Common myeloid progenitor, CD34-positive (primary cell): Measurements from ENCODE around the gene NDUFS6.

Source experiments
- CTCF ChIA-PET: fragments of 350-600 bp; sonication (Branson Sonifier 250); formaldehyde crosslinking; loops from one replicate; lab custom pipeline; 2021; ENCODE audit warnings: antibody characterized with exemption; lab: Charles Lee
- POLR2A ChIA-PET: fragments of 350-600 bp; sonication (Branson Sonifier 250); formaldehyde crosslinking; loops from one replicate; lab custom pipeline; 2021; ENCODE audit warnings: antibody characterized with exemption; lab: Charles Lee
- DNase-seq, 3 donors: peaks; one replicate each; pipeline versions ENCODE4 v3.0.0 to v3.0.0-alpha.2; 2013
- H3K27ac ChIP-seq, 2 experiments: 1 replicate in 1 of 2; 2 replicates in 1 of 2; pipeline ENCODE4 v1.7.0; 2013; ENCODE audit warnings: inconsistent platforms in 2 of 2, low read length in 2 of 2, mild to moderate bottlenecking in 2 of 2, low read depth in 1 of 2, moderate library complexity in 1 of 2; ENCODE audit not compliant: severe bottlenecking in 2 of 2, insufficient read depth in 1 of 2, poor library complexity in 1 of 2
- H3K27me3 ChIP-seq, 5 experiments: replicated peaks in 2 of 5; 1 replicate in 3 of 5; 2 replicates in 2 of 5; pipeline versions ENCODE4 v1.6.1 to v1.7.0; 2013; ENCODE audit warnings: low read length in 4 of 5, mild to moderate bottlenecking in 2 of 5, moderate library complexity in 2 of 5, inconsistent platforms in 1 of 5; ENCODE audit not compliant: insufficient read depth in 5 of 5, control insufficient read depth in 4 of 5
- H3K36me3 ChIP-seq, 4 experiments: 1 replicate in 2 of 4; 2 replicates in 2 of 4; pipeline versions ENCODE4 v1.6.1 to v1.7.0; 2013; ENCODE audit warnings: low read length in 3 of 4, control low read depth in 1 of 4, mild to moderate bottlenecking in 1 of 4; ENCODE audit not compliant: control insufficient read depth in 4 of 4, insufficient read depth in 4 of 4
- H3K4me1 ChIP-seq, 4 experiments: 1 replicate in 3 of 4; 2 replicates in 1 of 4; pipeline versions ENCODE4 v1.6.1 to v1.7.1; 2013; ENCODE audit warnings: low read length in 3 of 4, mild to moderate bottlenecking in 3 of 4, control low read depth in 1 of 4, inconsistent platforms in 1 of 4, moderate library complexity in 1 of 4; ENCODE audit not compliant: control insufficient read depth in 4 of 4, insufficient read depth in 4 of 4; ENCODE audit errors: control extremely low read depth in 1 of 4
- H3K4me3 ChIP-seq, 7 experiments: 1 replicate in 4 of 7; 2 replicates in 3 of 7; pipeline versions ENCODE4 v1.5.1 to v1.7.0; 2013; ENCODE audit warnings: mild to moderate bottlenecking in 7 of 7, low read length in 6 of 7, moderate library complexity in 6 of 7, inconsistent platforms in 2 of 7, low read depth in 2 of 7, control low read depth in 1 of 7; ENCODE audit not compliant: insufficient read depth in 4 of 7, control insufficient read depth in 1 of 7; ENCODE audit errors: extremely low read depth in 1 of 7
- H3K9me3 ChIP-seq, 5 experiments: 1 replicate in 4 of 5; 2 replicates in 1 of 5; pipeline versions ENCODE4 v1.6.1 to v1.7.1; 2013; ENCODE audit warnings: low read length in 4 of 5, mild to moderate bottlenecking in 2 of 5, inconsistent platforms in 1 of 5, low read depth in 1 of 5, moderate library complexity in 1 of 5; ENCODE audit not compliant: control insufficient read depth in 4 of 5, insufficient read depth in 2 of 5; ENCODE audit errors: control extremely low read depth in 1 of 5
- WGBS: methylation state at CpG from one replicate; pipeline ENCODE4 v1.1.5; 2013; ENCODE audit not compliant: insufficient coverage; 5-methylcytosine and 5-hydroxymethylcytosine counted together

Gene NDUFS6

DNA sequence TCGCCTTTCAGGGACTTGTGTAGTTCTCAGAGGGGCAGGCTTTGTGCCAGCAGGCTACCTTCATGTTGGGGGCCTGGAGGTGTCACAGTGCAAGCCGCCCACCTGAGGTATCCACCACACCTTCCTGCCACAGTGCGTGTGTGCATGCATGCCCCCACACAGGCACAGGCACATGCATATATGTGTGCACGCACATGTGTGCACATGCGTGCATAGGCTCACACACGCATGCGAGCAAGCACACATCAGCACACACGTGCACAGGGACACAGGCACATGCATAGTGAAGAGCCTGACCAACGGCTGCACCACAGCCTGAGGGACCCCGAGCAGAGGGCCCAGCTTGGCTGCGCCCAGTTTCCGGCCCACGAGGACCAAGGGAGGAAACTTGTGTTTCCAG lies 45.4 kb downstream of the NDUFS6 start:
- no peaks in the 10 kb centered on the region for H3K9me3 ChIP-seq
- peaks cover 0 to 5% (median 3%) of the 10 kb centered on the region in 4 experiments for H3K4me1 ChIP-seq
- H3K27ac ChIP-seq = no peak overlapping the region
- WGBS = 85% methylated on average over 13 of the region's 13 CpGs
- no peaks in the 10 kb centered on the region for H3K36me3 ChIP-seq
- H3K4me3 ChIP-seq = no peak overlapping the region
- POLR2A ChIA-PET = no interaction called here
- CTCF ChIA-PET = no interaction called here
- no peak for DNase-seq
- H3K27me3 ChIP-seq = peaks cover 0 to 80% (median 25%) of the 10 kb centered on the region in 5 experiments

DNA sequence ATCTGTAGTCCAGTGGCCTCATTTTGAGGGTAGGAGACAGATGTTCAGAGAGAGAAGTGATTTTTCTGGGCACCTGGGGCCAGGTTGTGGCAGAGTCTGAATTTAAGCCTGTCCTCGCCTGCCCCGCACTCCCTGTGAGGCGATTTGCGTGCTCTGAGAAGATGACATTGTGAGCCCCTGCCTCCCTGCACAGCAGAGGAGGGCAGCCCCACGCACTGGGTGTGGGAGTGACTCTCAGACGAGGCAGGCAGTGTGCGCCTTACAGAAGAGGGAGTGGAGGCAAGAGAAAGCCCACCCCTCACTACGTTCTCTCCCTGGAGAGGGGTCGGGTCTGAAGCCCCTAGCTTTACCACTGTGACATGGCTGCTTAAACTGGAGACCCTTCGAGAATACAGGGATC lies 45.8 kb downstream of the NDUFS6 start:
- H3K27ac ChIP-seq = no peak overlapping the region
- H3K9me3 ChIP-seq = no peaks in the 10 kb centered on the region
- POLR2A ChIA-PET = no interaction called here
- H3K4me1 ChIP-seq = peaks cover 0 to 8% (median 3%) of the 10 kb centered on the region in 4 experiments
- CTCF ChIA-PET = no interaction called here
- H3K27me3 ChIP-seq = peaks cover 0 to 80% (median 22%) of the 10 kb centered on the region in 5 experiments
- H3K36me3 ChIP-seq = no peaks in the 10 kb centered on the region
- WGBS = 76% methylated on average over 9 of the region's 10 CpGs
- H3K4me3 ChIP-seq = no peak overlapping the region
- no peak for DNase-seq

DNA sequence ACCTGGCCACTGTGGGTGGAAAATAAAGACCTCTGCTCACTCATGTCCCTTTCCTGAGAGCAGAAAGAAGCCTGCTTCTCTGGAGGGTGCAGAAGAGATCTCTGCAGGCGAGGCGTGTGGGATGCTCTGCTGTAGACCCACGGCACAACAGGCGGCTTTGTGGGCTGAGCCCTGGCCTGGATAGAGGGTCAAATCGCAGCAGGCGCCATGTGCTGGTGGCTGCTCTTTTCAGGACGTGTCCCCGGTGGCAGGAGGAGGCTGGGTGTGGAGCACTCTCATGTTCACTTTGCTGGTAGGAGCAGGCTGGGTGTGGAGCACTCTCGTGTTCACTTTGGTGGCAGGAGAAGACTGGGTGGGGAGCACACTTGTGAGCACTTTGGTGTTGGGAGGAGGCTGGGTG lies 46.4 kb downstream of the NDUFS6 start:
- no peak overlapping the region for H3K27ac ChIP-seq
- DNase-seq = no peak
- 76% methylated on average over 7 of the region's 9 CpGs for WGBS
- ChIA-PET CTCF (no interaction called here), POLR2A (no interaction called here)
- peaks cover 0 to 84% (median 24%) of the 10 kb centered on the region in 5 experiments for H3K27me3 ChIP-seq
- peaks cover 0 to 8% (median 3%) of the 10 kb centered on the region in 4 experiments for H3K4me1 ChIP-seq
- H3K4me3 ChIP-seq = no peak overlapping the region
- no peaks in the 10 kb centered on the region for H3K36me3 ChIP-seq
- no peaks in the 10 kb centered on the region for H3K9me3 ChIP-seq

DNA sequence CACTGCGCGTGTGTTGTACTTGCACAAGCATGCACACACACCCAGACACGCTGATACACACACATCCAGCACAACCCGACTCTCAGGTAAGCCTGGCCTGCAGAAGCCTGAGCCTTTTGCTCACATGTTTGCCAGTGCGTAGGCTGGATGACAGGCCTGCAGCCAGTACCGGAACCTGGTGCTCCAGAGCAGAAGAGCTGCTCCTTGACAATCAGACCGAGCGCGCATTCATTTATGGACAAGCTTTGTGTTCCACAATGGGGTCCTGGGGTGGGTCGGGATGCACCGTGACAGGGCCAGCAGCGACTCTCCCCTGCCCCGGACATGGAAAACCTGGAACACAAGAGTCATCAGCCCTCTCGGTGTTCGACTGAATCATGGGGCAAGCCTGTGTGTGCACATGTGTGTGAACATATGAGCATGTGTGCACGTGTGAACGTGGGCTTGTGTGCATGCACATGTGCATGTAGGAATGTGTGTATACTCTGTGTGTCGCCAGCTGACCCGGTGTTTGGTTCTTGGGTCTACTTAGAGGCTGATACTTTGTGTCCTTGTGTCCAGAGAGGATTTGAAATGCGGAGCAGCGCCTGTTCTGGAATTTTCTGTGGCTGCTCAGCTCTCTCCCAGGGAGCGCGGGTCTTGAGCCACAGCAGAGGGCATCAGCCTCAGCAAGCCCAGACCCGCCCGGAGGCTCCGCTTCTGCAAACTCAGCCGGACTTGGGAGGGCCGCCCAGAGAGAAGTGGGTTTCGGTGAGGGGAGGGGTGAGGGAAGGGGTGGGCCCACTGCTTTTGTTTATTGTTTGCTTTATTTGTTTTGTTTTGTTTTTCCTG lies 49.3 kb downstream of the NDUFS6 start:
- Histone ChIP-seq H3K9me3 (no peaks in the 10 kb centered on the region), H3K27ac (no peak overlapping the region), H3K4me3 (no peak overlapping the region), H3K27me3 (peaks cover 8 to 96% (median 32%) of the 10 kb centered on the region in 5 experiments), H3K4me1 (peaks cover 0 to 8% (median 3%) of the 10 kb centered on the region in 4 experiments), H3K36me3 (no peaks in the 10 kb centered on the region)
- no peak for DNase-seq
- 56% methylated on average over 18 of the region's 29 CpGs for WGBS
- CTCF ChIA-PET = no interaction called here
- POLR2A ChIA-PET = no interaction called here

DNA sequence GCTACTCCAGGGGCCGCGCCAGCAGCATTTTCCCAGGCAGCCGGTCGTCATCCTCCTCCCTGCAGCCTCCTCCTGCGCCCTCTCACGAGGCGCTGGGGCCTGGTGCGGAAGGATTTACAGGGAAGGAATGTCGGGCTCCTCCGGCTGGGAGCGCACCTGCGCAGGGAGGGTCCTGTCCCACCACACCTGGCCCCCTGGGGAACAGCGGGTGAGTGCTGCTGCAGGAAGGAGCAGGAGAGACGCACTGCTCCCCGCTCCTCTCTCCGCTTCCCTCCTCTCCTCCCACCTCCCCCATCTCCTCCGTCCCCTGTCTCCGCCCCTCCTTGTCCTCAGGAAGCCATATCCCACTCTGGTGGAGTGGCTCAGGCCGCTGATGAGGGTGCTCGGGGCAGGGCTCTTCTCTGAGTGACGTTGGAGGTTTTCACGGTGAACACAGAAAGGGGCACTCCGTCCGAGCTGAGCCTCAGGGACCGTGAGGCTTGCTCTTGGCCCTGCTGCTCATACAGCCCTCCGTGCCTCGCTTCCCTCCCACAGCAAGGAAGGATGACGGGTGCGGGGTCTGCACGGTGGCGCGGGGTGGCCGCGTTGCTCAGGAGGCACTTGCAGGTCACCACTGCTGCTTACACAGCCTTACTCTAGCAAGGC lies 50.2 kb downstream of the NDUFS6 start:
- no peak overlapping the region for H3K4me3 ChIP-seq
- no peaks in the 10 kb centered on the region for H3K9me3 ChIP-seq
- H3K27ac ChIP-seq = no peak overlapping the region
- H3K4me1 ChIP-seq = peaks cover 0 to 8% (median 3%) of the 10 kb centered on the region in 4 experiments
- ChIA-PET CTCF (no interaction called here), POLR2A (no interaction called here)
- peaks cover 8 to 98% (median 37%) of the 10 kb centered on the region in 5 experiments for H3K27me3 ChIP-seq
- WGBS = 4% methylated on average over 22 of the region's 34 CpGs
- DNase-seq = no peak
- H3K36me3 ChIP-seq = no peaks in the 10 kb centered on the region

DNA sequence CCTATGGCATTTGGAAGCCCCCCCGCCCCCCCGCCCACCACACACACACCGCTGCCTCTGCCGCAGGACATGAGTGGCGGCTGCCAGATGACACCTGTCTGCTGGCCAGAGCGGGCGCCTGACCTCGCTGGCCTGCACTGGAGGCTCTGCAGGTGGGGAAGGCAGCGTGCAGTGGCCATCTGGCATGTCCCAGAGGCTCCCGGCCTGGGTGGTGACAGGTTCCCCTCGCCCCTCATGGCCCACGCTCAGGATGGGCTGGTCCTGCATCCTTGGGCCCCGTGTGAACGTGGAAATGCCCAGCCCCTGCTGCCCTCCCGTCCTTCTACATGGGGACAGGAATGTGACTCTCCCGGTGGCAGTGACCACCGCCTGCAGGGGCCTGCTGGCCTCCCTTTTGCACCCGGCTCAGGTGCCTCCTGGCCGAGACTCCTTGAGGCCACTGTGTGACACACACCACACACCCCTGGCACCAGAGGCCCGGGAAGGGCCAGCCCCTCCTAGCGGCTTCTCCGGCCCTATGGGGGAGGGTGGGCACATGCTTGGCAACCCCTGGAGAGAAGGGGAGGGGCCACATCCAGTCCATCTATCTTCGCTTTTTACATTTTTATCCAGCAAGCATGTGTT lies 51.2 kb downstream of the NDUFS6 start:
- no peak for DNase-seq
- H3K27ac ChIP-seq = no peak overlapping the region
- ChIA-PET CTCF (no interaction called here), POLR2A (no interaction called here)
- peaks cover 0 to 4% (median 0%) of the 10 kb centered on the region in 5 experiments for H3K9me3 ChIP-seq
- H3K4me1 ChIP-seq = peaks cover 0 to 8% (median 3%) of the 10 kb centered on the region in 4 experiments
- H3K4me3 ChIP-seq = no peak overlapping the region
- no peaks in the 10 kb centered on the region for H3K36me3 ChIP-seq
- 58% methylated on average over 15 of the region's 23 CpGs for WGBS
- H3K27me3 ChIP-seq = peaks cover 8 to 99% (median 40%) of the 10 kb centered on the region in 5 experiments
